ENCODE measurements around the gene MYH8.

Gene MYH8

DNA sequence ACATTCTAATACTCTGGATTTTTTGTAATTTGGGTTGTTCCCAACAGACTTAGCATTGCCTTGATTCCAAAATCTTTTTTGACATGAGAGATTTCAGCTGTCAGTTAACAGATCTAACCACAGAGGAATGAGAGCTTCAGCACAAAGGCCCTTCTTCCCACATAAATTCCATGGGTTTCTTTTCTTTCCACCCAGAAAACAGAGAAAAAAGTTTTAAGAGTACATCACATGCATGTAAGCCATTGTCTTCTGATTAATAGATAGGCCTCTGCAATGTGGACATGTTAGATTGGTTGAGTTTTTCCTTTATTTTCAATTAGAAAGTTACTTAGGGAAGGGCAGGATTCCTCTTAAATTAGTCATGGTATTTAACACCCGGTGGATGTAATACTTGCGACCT is 939 bp downstream of the MYH8 start:
- Histone ChIP-seq H3K79me2 (ENCODE audit: insufficient read depth, low read length) (no peaks in the 10 kb centered on the region), H3K27me3 (ENCODE audit: insufficient read depth, low read length) (no peaks in the 10 kb centered on the region), H3K9me2 (ENCODE audit: low read depth, low read length) (no peaks in the 10 kb centered on the region; the same call in 1 of the 2 replicates), H3K27ac (ENCODE audit: low read depth, low read length, poor library complexity, severe bottlenecking) (no peak overlapping the region), H4K20me1 (ENCODE audit: insufficient read depth, low read length) (no peaks in the 10 kb centered on the region), H3K4me2 (ENCODE audit: low read length) (no peak overlapping the region), H3F3A (ENCODE audit: insufficient read depth, low read length) (no peaks in the 10 kb centered on the region), H3K9ac (ENCODE audit: low read length) (no peak overlapping the region), H3K4me3 (ENCODE audit: low read depth, low read length, poor library complexity, severe bottlenecking) (no peak overlapping the region), H3K4me1 (ENCODE audit: insufficient read depth, low read length, severe bottlenecking) (no peaks in the 10 kb centered on the region), H3K36me3 (ENCODE audit: insufficient read depth, low read length) (no peaks in the 10 kb centered on the region), H3K9me3 (ENCODE audit: low read length) (no peaks in the 10 kb centered on the region), H2AFZ (ENCODE audit: low read length) (no peak overlapping the region)
- no peak for TF ChIP-seq EZH2 (IDR thresholded peaks at IDR 0.05; ENCODE audit: borderline replicate concordance, low read length)
- TF ChIP-seq, protein P1, sequence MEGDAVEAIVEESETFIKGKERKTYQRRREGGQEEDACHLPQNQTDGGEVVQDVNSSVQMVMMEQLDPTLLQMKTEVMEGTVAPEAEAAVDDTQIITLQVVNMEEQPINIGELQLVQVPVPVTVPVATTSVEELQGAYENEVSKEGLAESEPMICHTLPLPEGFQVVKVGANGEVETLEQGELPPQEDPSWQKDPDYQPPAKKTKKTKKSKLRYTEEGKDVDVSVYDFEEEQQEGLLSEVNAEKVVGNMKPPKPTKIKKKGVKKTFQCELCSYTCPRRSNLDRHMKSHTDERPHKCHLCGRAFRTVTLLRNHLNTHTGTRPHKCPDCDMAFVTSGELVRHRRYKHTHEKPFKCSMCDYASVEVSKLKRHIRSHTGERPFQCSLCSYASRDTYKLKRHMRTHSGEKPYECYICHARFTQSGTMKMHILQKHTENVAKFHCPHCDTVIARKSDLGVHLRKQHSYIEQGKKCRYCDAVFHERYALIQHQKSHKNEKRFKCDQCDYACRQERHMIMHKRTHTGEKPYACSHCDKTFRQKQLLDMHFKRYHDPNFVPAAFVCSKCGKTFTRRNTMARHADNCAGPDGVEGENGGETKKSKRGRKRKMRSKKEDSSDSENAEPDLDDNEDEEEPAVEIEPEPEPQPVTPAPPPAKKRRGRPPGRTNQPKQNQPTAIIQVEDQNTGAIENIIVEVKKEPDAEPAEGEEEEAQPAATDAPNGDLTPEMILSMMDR (IDR thresholded peaks at IDR 0.05; ENCODE audit: low read length), result no peak

DNA sequence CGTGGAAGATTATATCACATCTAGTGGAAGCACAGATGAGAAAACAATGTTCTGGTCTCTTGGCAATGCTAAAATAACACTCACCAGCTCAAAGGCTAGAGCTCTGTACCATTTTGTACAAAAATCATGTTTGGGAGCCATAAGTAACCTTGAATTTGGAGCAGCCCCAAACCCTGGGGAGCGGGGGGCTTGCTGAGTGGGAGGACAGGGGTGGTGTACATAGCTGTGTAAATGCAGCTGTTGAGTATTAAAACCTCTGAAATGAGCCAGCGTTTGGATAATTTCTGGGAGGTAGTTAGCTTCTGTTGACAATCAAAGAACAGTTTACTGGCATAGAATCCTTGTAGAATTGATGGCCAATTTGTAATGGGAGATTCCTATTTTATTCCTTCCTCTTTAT is 4.3 kb downstream of the MYH8 start:
- no peak for TF ChIP-seq EZH2 (IDR thresholded peaks at IDR 0.05; ENCODE audit: borderline replicate concordance, low read length)
- TF ChIP-seq, protein P1 (IDR thresholded peaks at IDR 0.05; ENCODE audit: low read length), result no peak
- H3K4me3 ChIP-seq (ENCODE audit: low read depth, low read length, poor library complexity, severe bottlenecking), result no peak overlapping the region
- H3K4me2 ChIP-seq (ENCODE audit: low read length), result no peak overlapping the region
- H3K9me2 ChIP-seq (ENCODE audit: low read depth, low read length), result no peaks in the 10 kb centered on the region
- H3F3A ChIP-seq (ENCODE audit: insufficient read depth, low read length), result no peaks in the 10 kb centered on the region
- no peak overlapping the region for H2AFZ ChIP-seq (ENCODE audit: low read length)
- H3K4me1 ChIP-seq (ENCODE audit: insufficient read depth, low read length, severe bottlenecking), result no peaks in the 10 kb centered on the region
- no peaks in the 10 kb centered on the region for H3K9me3 ChIP-seq (ENCODE audit: low read length)
- H3K9ac ChIP-seq (ENCODE audit: low read length), result no peak overlapping the region
- no peaks in the 10 kb centered on the region for H3K27me3 ChIP-seq (ENCODE audit: insufficient read depth, low read length)
- H3K36me3 ChIP-seq (ENCODE audit: insufficient read depth, low read length), result no peaks in the 10 kb centered on the region
- H4K20me1 ChIP-seq (ENCODE audit: insufficient read depth, low read length), result no peaks in the 10 kb centered on the region
- H3K27ac ChIP-seq (ENCODE audit: low read depth, low read length, poor library complexity, severe bottlenecking), result no peak overlapping the region
- no peaks in the 10 kb centered on the region for H3K79me2 ChIP-seq (ENCODE audit: insufficient read depth, low read length)

DNA sequence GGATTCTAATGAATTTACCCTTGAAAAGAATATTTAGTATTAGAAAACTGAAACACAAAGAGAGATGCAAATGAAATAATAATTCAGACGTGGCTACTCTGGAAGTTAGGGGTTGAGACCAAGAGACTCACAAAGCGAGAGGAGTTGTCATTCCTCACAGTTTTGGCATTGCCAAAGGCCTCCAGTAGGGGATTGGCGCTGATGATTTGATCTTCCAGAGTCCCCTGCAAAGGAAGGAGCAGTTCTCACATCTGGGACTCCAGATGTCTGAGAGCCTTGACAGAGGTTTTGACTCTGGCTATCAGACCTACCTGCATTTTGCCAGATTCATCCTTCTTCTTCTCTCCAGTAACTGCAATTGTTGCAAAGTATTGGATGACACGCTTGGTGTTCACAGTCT is 6.6 kb downstream of the MYH8 start:
- Histone ChIP-seq H3K9me2 (ENCODE audit: low read depth, low read length) (no peaks in the 10 kb centered on the region), H3K27ac (ENCODE audit: low read depth, low read length, poor library complexity, severe bottlenecking) (no peak overlapping the region), H3K9me3 (ENCODE audit: low read length) (no peaks in the 10 kb centered on the region), H3K4me2 (ENCODE audit: low read length) (no peak overlapping the region), H3K79me2 (ENCODE audit: insufficient read depth, low read length) (no peaks in the 10 kb centered on the region), H3K4me3 (ENCODE audit: low read depth, low read length, poor library complexity, severe bottlenecking) (no peak overlapping the region), H3K4me1 (ENCODE audit: insufficient read depth, low read length, severe bottlenecking) (no peaks in the 10 kb centered on the region), H3K36me3 (ENCODE audit: insufficient read depth, low read length) (no peaks in the 10 kb centered on the region), H4K20me1 (ENCODE audit: insufficient read depth, low read length) (no peaks in the 10 kb centered on the region), H3K9ac (ENCODE audit: low read length) (no peak overlapping the region), H2AFZ (ENCODE audit: low read length) (no peak overlapping the region), H3F3A (ENCODE audit: insufficient read depth, low read length) (no peaks in the 10 kb centered on the region), H3K27me3 (ENCODE audit: insufficient read depth, low read length) (no peaks in the 10 kb centered on the region)
- TF ChIP-seq EZH2 (IDR thresholded peaks at IDR 0.05; ENCODE audit: borderline replicate concordance, low read length), result no peak
- TF ChIP-seq, protein P1 (IDR thresholded peaks at IDR 0.05; ENCODE audit: low read length), result no peak
